Right lobe of liver (tissue), 6 donors: Measurements from ENCODE around the gene ARIH1. TPM values are rescaled to one million over a fixed set of nuclear protein-coding genes. Genes with fewer than 3 reads are reported as not detected.
A peak's percentile ranks its signal among the peaks of the same experiment; 100 is the strongest.

Experiments
- ATAC-seq, 4 donors: fragments of 200-7000 bp; cut with Tn5 transposase; one replicate each; pipeline ENCODE4 v1.9.1; 2020; ENCODE audit warnings: mild to moderate bottlenecking in 4 of 4, moderate library complexity in 4 of 4
- DNase-seq, 3 donors: peaks; one replicate each; pipeline ENCODE4 v3.0.0-alpha.2; 2020
- H3K27ac ChIP-seq, 3 donors: fragments of 200-600 bp; one replicate each; pipeline ENCODE4 v1.8.0; 2022
- H3K27me3 ChIP-seq, 2 donors: fragments of 200-600 bp; one replicate each; pipeline ENCODE4 v1.8.0; 2022
- H3K36me3 ChIP-seq, 4 donors: fragments of 200-600 bp; sonication (generic) in 1 of 4; one replicate each; pipeline versions ENCODE4 v1.5.1 to v1.8.0; 2017 to 2022; ENCODE audit warnings: control low read depth in 1 of 4
- H3K4me1 ChIP-seq, 4 donors: fragments of 200-600 bp; sonication (generic) in 1 of 4; one replicate each; pipeline versions ENCODE4 v1.5.1 to v1.8.0; 2017 to 2022; ENCODE audit warnings: control low read depth in 1 of 4
- H3K4me3 ChIP-seq, 3 donors: fragments of 200-600 bp; one replicate each; pipeline ENCODE4 v1.8.0; 2022
- H3K9me3 ChIP-seq, 4 donors: fragments of 200-600 bp; sonication (generic) in 1 of 4; one replicate each; pipeline versions ENCODE4 v1.5.1 to v1.8.0; 2017 to 2022; ENCODE audit warnings: control low read depth in 1 of 4
- CTCF ChIP-seq, 4 donors: fragments of 200-600 bp in 3 of 4; fragments of 450-650 bp in 1 of 4; IDR thresholded peaks; one replicate each; pipeline versions ENCODE4 v1.5.1 to v1.8.0; 2016 to 2022; ENCODE audit warnings: antibody characterized with exemption in 4 of 4, mild to moderate bottlenecking in 2 of 4
- POLR2A ChIP-seq: fragments of 450-650 bp; IDR thresholded peaks from one replicate; pipeline ENCODE4 v1.6.1; 2017; ENCODE audit warnings: antibody characterized with exemption, mild to moderate bottlenecking
- WGBS: methylation state at CpG from one replicate; pipeline ENCODE4 v1.1.6; 2018; ENCODE audit warnings: low coverage, low lambda C conversion rate; ENCODE audit not compliant: insufficient coverage; ENCODE audit errors: missing lambda C conversion rate; 5-methylcytosine and 5-hydroxymethylcytosine counted together
- intact Hi-C, 2 donors: fragments of 100-400 bp; cut with DNase I; formaldehyde crosslinking; loops; one replicate each; pipeline versions ENCODE4 v1.11.2 to v1.14.1; 2022
- total RNA-seq, 6 experiments: library from RNA; depleted of rRNA in 2 of 6; stranded (reverse); fragments of >200 nt in 2 of 6; fragmentation: NEBNext Ultra II Directional in 3 of 6; extraction: Animal tissue kit (Norgen Biotek cat#: 25700) in 3 of 6; gene quantifications; one replicate each; pipeline versions ENCODE4 v1.1.0 to v1.2.4, GENCODE V29; 2016 to 2023
- donor health status: DM: no; HTN: yes; CAD: no.
- donor health status: DM: no; HTN: no; CAD: no.
- donor health status: DM: no; HTN: no; CAD: no.
- donor health status: DM: no; HTN: yes; CAD: no.
- donor health status: DM: no; HTN: yes; CAD: no.

ARIH1 gene
- total RNA-seq, 6 experiments from 2014 or later = 19.3 to 84.7 (median 69.9) TPM

GRCh38 chr15:72562386-72562785, 88.3 kb downstream of the ARIH1 start:
- H3K36me3 ChIP-seq = peaks cover 0 to 12% (median 7%) of the 10 kb centered on the region in 4 donors
- no peaks in the 10 kb centered on the region for H3K27me3 ChIP-seq
- no peak for ATAC-seq
- no peak for DNase-seq
- H3K27ac ChIP-seq = no peak overlapping the region
- intact Hi-C loops = no loop called here
- peaks cover 0 to 7% (median 2%) of the 10 kb centered on the region in 4 donors for H3K4me1 ChIP-seq
- no peaks in the 10 kb centered on the region for H3K9me3 ChIP-seq
- no peak for TF ChIP-seq CTCF (IDR thresholded peaks at IDR 0.05)
- no peak for TF ChIP-seq POLR2A
- H3K4me3 ChIP-seq = no peak overlapping the region

GRCh38 chr15:72562878-72563277, 88.7 kb downstream of the ARIH1 start:
- 100% methylated on average over 1 of the region's 2 CpGs for WGBS
- Histone ChIP-seq H3K36me3 (peaks cover 0 to 12% (median 9%) of the 10 kb centered on the region in 4 donors), H3K4me1 (peaks cover 0 to 7% (median 2%) of the 10 kb centered on the region in 4 donors), H3K9me3 (no peaks in the 10 kb centered on the region), H3K4me3 (no peak overlapping the region), H3K27me3 (no peaks in the 10 kb centered on the region), H3K27ac (no peak overlapping the region)
- intact Hi-C loops = no loop called here
- no peak for DNase-seq
- ATAC-seq = no peak
- TF ChIP-seq CTCF (IDR thresholded peaks at IDR 0.05) (no peak), POLR2A (no peak)

GRCh38 chr15:72564091-72564490, 90.0 kb downstream of the ARIH1 start:
- Histone ChIP-seq H3K27ac (no peak overlapping the region), H3K4me3 (no peak overlapping the region), H3K27me3 (no peaks in the 10 kb centered on the region), H3K4me1 (peaks cover 0 to 7% (median 2%) of the 10 kb centered on the region in 4 donors), H3K36me3 (peaks cover 0 to 12% (median 7%) of the 10 kb centered on the region in 4 donors), H3K9me3 (no peaks in the 10 kb centered on the region)
- TF ChIP-seq CTCF (IDR thresholded peaks at IDR 0.05) (no peak), POLR2A (no peak)
- peak in 1 of 4 donors; percentile 50 for ATAC-seq
- 78% methylated on average over 1 of the region's 1 CpG for WGBS
- intact Hi-C loops = no loop called here
- DNase-seq = no peak

- ATAC-seq = peak in 1 of 4 donors; percentile 38
- H3K4me3 ChIP-seq = no peak overlapping the region
- H3K27ac ChIP-seq = no peak overlapping the region
- 33% methylated on average over 1 of the region's 1 CpG for WGBS
- TF ChIP-seq POLR2A (no peak), CTCF (IDR thresholded peaks at IDR 0.05) (no peak)
- intact Hi-C loops = no loop called here
- no peaks in the 10 kb centered on the region for H3K9me3 ChIP-seq
- peaks cover 0 to 19% (median 7%) of the 10 kb centered on the region in 4 donors for H3K36me3 ChIP-seq
- peaks cover 0 to 7% (median 2%) of the 10 kb centered on the region in 4 donors for H3K4me1 ChIP-seq
- DNase-seq = no peak
- H3K27me3 ChIP-seq = no peaks in the 10 kb centered on the region
Measured at GRCh38 chr15:72566973-72567372, 92.8 kb downstream of the ARIH1 start.

- WGBS = 100% methylated on average over 1 of the region's 1 CpG
- H3K27ac ChIP-seq = no peak overlapping the region
- TF ChIP-seq CTCF (IDR thresholded peaks at IDR 0.05) = no peak
- no peak for TF ChIP-seq POLR2A
- intact Hi-C loops = no loop called here
- H3K4me1 ChIP-seq = peaks cover 0 to 7% (median 2%) of the 10 kb centered on the region in 4 donors
- ATAC-seq (no peak), DNase-seq (no peak)
- no peaks in the 10 kb centered on the region for H3K9me3 ChIP-seq
- peaks cover 0 to 37% (median 16%) of the 10 kb centered on the region in 4 donors for H3K36me3 ChIP-seq
- no peaks in the 10 kb centered on the region for H3K27me3 ChIP-seq
- no peak overlapping the region for H3K4me3 ChIP-seq
Measured at GRCh38 chr15:72570059-72570458, 95.9 kb downstream of the ARIH1 start.
